ENCODE measurements around the gene KCNN1.
A peak's percentile ranks its signal among the peaks of the same experiment; 100 is the strongest.

GRCh38 chr19:17996826-17997316, 30.0 kb downstream of the KCNN1 start:
- TF ChIP-seq CTCF (IDR thresholded peaks at IDR 0.05 in 4 of 5, conservative IDR thresholded peaks at IDR 0.05 in 1 of 5) (peak; percentile 89 to 99 (median 98)), POLR2A (IDR thresholded peaks at IDR 0.05) (no peak)
